ENCODE data around the gene PISD. TPM values are rescaled to one million over a fixed set of nuclear protein-coding genes. Genes with fewer than 3 reads are reported as not detected.

Gene PISD
- total and polyA plus RNA-seq, 2 of the 8 experiments (the other 6 are each of a cell fraction or from before 2014, with no cell fraction given) = 47.8 to 48.2 TPM

- H4K5ac ChIP-seq (ENCODE audit: insufficient read length, low read depth, low read length) = no peak overlapping the region
- no peak overlapping the region for H3K14ac ChIP-seq (ENCODE audit: insufficient read length)
- H3K79me2 ChIP-seq (ENCODE audit: control insufficient read depth in 1 of 2, insufficient read depth in 2 of 2, low read length in 2 of 2) = no peaks in the 10 kb centered on the region
- ChIA-PET POLR2A (ENCODE audit: partially characterized antibody) (no interaction called here), CTCF (ENCODE audit: partially characterized antibody) (interaction anchor here (1.1 kb wide), 1 partner anchor 41 kb away, joined by 3 read pairs; no protein-coding TSS in a partner anchor)
- no peak overlapping the region for H2BK120ac ChIP-seq (replicated peaks; ENCODE audit: low read depth, low read length)
- H3K18ac ChIP-seq (ENCODE audit: extremely low read depth, low read length) = no peak overlapping the region
- no peak overlapping the region for H2BK15ac ChIP-seq (ENCODE audit: low read length)
- no peaks in the 10 kb centered on the region for H3K79me1 ChIP-seq (ENCODE audit: low read depth, low read length)
- DNase-seq (ENCODE audit: low read depth in 1 of 2, low spot score in 2 of 2) (no peak), FAIRE-seq (no peak)
- H2BK20ac ChIP-seq (ENCODE audit: low read length) = no peak overlapping the region
- H2BK12ac ChIP-seq (ENCODE audit: low read depth, low read length) = no peak overlapping the region
- no peak overlapping the region for H3K4ac ChIP-seq (replicated peaks; ENCODE audit: insufficient read length, low read depth, low read length)
- no peak overlapping the region for H2BK5ac ChIP-seq (ENCODE audit: low read depth, low read length)
- H3K36me3 ChIP-seq (ENCODE audit: control insufficient read depth in 2 of 4, insufficient read depth in 4 of 4, low read length in 3 of 4) = no peaks in the 10 kb centered on the region
- no peak overlapping the region for H3K27ac ChIP-seq (ENCODE audit: low read depth, low read length)
- H3K4me3 ChIP-seq (ENCODE audit: extremely low read depth in 1 of 4, insufficient read depth in 2 of 4, low read depth in 3 of 4, low read length in 4 of 4) = no peak overlapping the region
- no peak overlapping the region for H2AK5ac ChIP-seq (ENCODE audit: low read depth, low read length)
- no peaks in the 10 kb centered on the region for H3K23me2 ChIP-seq (ENCODE audit: low read depth, low read length)
- H3K4me1 ChIP-seq (replicated peaks in 1 of 4; ENCODE audit: control insufficient read depth in 3 of 4, insufficient read depth in 4 of 4, low read length in 3 of 4) = no peaks in the 10 kb centered on the region
- H2AFZ ChIP-seq (ENCODE audit: low read length) = no peak overlapping the region
- WGBS, 2 experiments (ENCODE audit: extremely low coverage in 1 of 2, insufficient coverage in 1 of 2, insufficient read length in 1 of 2, insufficient replicate concordance in 2 of 2, low coverage in 1 of 2, low lambda C conversion rate in 2 of 2, missing lambda C conversion rate in 1 of 2) = 82% methylated on average over 2 of the region's 2 CpGs; no CpG with 5 or more reads in 1 of the 2 experiments
- no peak overlapping the region for H3K56ac ChIP-seq (replicated peaks; ENCODE audit: insufficient read length, low read depth, low read length)
- no peaks in the 10 kb centered on the region for H3K27me3 ChIP-seq (replicated peaks in 1 of 4; ENCODE audit: control insufficient read depth in 3 of 4, extremely low read depth in 1 of 4, insufficient read depth in 3 of 4, low read length in 3 of 4)
- H4K91ac ChIP-seq (replicated peaks; ENCODE audit: insufficient read length, low read length) = no peak overlapping the region
- H4K8ac ChIP-seq (ENCODE audit: extremely low read depth, insufficient read depth, low read length) = no peak overlapping the region
- H4K20me1 ChIP-seq (replicated peaks in 1 of 2; ENCODE audit: control insufficient read depth in 1 of 2, insufficient read depth in 2 of 2, low read length in 2 of 2) = no peaks in the 10 kb centered on the region
- H3K9ac ChIP-seq (replicated peaks in 1 of 4; ENCODE audit: extremely low read depth in 1 of 4, low read depth in 3 of 4, low read length in 3 of 4) = no peak overlapping the region
- no peak overlapping the region for H3K4me2 ChIP-seq (ENCODE audit: insufficient read depth in 1 of 2, low read depth in 2 of 2, low read length in 2 of 2)
- H3K23ac ChIP-seq (ENCODE audit: insufficient read length) = no peak overlapping the region
- H3K9me3 ChIP-seq (ENCODE audit: insufficient read depth in 2 of 2, low read depth in 1 of 2, low read length in 1 of 2) = no peaks in the 10 kb centered on the region
- TF ChIP-seq SAP30 (IDR thresholded peaks at IDR 0.05; ENCODE audit: insufficient read depth, insufficient replicate concordance, low read length) (no peak), CHD2 (IDR thresholded peaks at IDR 0.05; ENCODE audit: low read length) (no peak), GTF2F1 (IDR thresholded peaks at IDR 0.05; ENCODE audit: borderline replicate concordance, low read depth, low read length) (no peak), CTCF (IDR thresholded peaks at IDR 0.05; ENCODE audit: control extremely low read depth in 1 of 3, insufficient read depth in 1 of 3, low read depth in 1 of 3, low read length in 3 of 3) (no peak), TAF7 (optimal IDR thresholded peaks at IDR 0.05; ENCODE audit: borderline replicate concordance, low read depth, low read length) (no peak), USF2 (IDR thresholded peaks at IDR 0.05; ENCODE audit: low read length) (no peak), KDM5A (IDR thresholded peaks at IDR 0.05; ENCODE audit: low read length) (no peak), RBBP5 (IDR thresholded peaks at IDR 0.05; ENCODE audit: borderline replicate concordance, low read depth, low read length) (no peak), TAF1 (IDR thresholded peaks at IDR 0.05; ENCODE audit: low read depth, low read length) (no peak), SRF (IDR thresholded peaks at IDR 0.05; ENCODE audit: low read depth, low read length) (no peak), HDAC6 (IDR thresholded peaks at IDR 0.05; ENCODE audit: low read depth, low read length) (no peak)
Measured at GRCh38 chr22:31595271-31595670, 66.7 kb downstream of the PISD start.

Data from H1 (cell line).